Neuronal stem cell (in vitro differentiated cells): ENCODE measurements around the gene C18orf63.
A peak's percentile ranks its signal among the peaks of the same experiment; 100 is the strongest.
"Not testable (repeated sequence)": the region's sequence is repeated elsewhere in the genome, so short reads cannot be mapped to it uniquely, and the experiment has no call there.

Experiments
- DNase-seq: peaks from one replicate; pipeline ENCODE4 v3.0.0-alpha.2; 2013; ENCODE audit warnings: low spot score
- H2AFZ ChIP-seq: one replicate; pipeline ENCODE4 v1.6.1; 2013; ENCODE audit warnings: mild to moderate bottlenecking, low read length, inconsistent platforms
- H2AK5ac ChIP-seq: 2 replicates; pipeline ENCODE4 v1.6.1; 2013; ENCODE audit warnings: low read depth, mild to moderate bottlenecking, inconsistent platforms, low read length, moderate library complexity, mixed read lengths
- H2BK120ac ChIP-seq: 2 replicates; pipeline ENCODE4 v1.6.1; 2013; ENCODE audit warnings: low read depth, mild to moderate bottlenecking, inconsistent platforms, low read length, moderate library complexity, mixed read lengths
- H2BK12ac ChIP-seq: one replicate; pipeline ENCODE4 v1.6.1; 2013; ENCODE audit warnings: low read length, inconsistent platforms
- H2BK15ac ChIP-seq: 2 replicates; pipeline ENCODE4 v1.6.1; 2013; ENCODE audit warnings: mild to moderate bottlenecking, low read length, inconsistent platforms, mixed read lengths
- H2BK5ac ChIP-seq: one replicate; pipeline ENCODE4 v1.6.1; 2013; ENCODE audit warnings: inconsistent platforms, mild to moderate bottlenecking, low read length, moderate library complexity
- H3K14ac ChIP-seq: one replicate; pipeline ENCODE4 v1.6.1; 2013; ENCODE audit warnings: low read length, inconsistent platforms
- H3K18ac ChIP-seq: 2 replicates; pipeline ENCODE4 v1.6.1; 2013; ENCODE audit warnings: low read length, inconsistent platforms
- H3K23ac ChIP-seq: 2 replicates; pipeline ENCODE4 v1.6.1; 2013; ENCODE audit warnings: low read depth, mild to moderate bottlenecking, mixed read lengths, low read length, inconsistent platforms; ENCODE audit not compliant: poor library complexity
- H3K27ac ChIP-seq: replicated peaks from 3 replicates; pipeline ENCODE4 v1.5.1; 2013; ENCODE audit warnings: low read length, inconsistent platforms
- H3K27me3 ChIP-seq, 3 experiments: 2 replicates each; pipeline ENCODE4 v1.6.1; 2013; ENCODE audit warnings: low read length in 3 of 3, mild to moderate bottlenecking in 2 of 3, inconsistent platforms in 1 of 3, low read depth in 1 of 3, mixed read lengths in 1 of 3, moderate library complexity in 1 of 3; ENCODE audit not compliant: control insufficient read depth in 3 of 3, insufficient read depth in 3 of 3
- H3K36me3 ChIP-seq, 2 donors: replicated peaks in 1 of 2; 2 replicates each; pipeline ENCODE4 v1.6.1; 2013; ENCODE audit warnings: low read length in 2 of 2; ENCODE audit not compliant: control insufficient read depth in 2 of 2, insufficient read depth in 2 of 2
- H3K4ac ChIP-seq: 2 replicates; pipeline ENCODE4 v1.6.1; 2013; ENCODE audit warnings: inconsistent platforms, mild to moderate bottlenecking, low read length, moderate library complexity
- H3K4me1 ChIP-seq, 2 donors: 1 replicate in 1 of 2; 2 replicates in 1 of 2; pipeline ENCODE4 v1.6.1; 2013; ENCODE audit warnings: low read length in 2 of 2, low read depth in 1 of 2; ENCODE audit not compliant: control insufficient read depth in 2 of 2, insufficient read depth in 1 of 2
- H3K4me2 ChIP-seq: one replicate; pipeline ENCODE4 v1.6.1; 2013; ENCODE audit warnings: mild to moderate bottlenecking, low read length, inconsistent platforms; ENCODE audit not compliant: insufficient read depth, poor library complexity, severe bottlenecking
- H3K4me3 ChIP-seq, 2 donors: 2 replicates each; pipeline ENCODE4 v1.5.1; 2013; ENCODE audit warnings: low read length in 2 of 2, mild to moderate bottlenecking in 2 of 2, inconsistent platforms in 1 of 2, moderate library complexity in 1 of 2
- H3K79me1 ChIP-seq: one replicate; pipeline ENCODE4 v1.6.1; 2013; ENCODE audit warnings: low read depth, mild to moderate bottlenecking, inconsistent platforms, low read length, moderate library complexity
- H3K9ac ChIP-seq: one replicate; pipeline ENCODE4 v1.6.1; 2013; ENCODE audit warnings: mild to moderate bottlenecking, low read depth, low read length, inconsistent platforms; ENCODE audit not compliant: poor library complexity
- H3K9me3 ChIP-seq, 2 donors: replicated peaks in 1 of 2; 2 replicates each; pipeline versions ENCODE3 to v1.6.1; 2013; ENCODE audit warnings: low read length in 2 of 2, mild to moderate bottlenecking in 2 of 2, inconsistent platforms in 1 of 2, low read depth in 1 of 2, mixed read lengths in 1 of 2, moderate library complexity in 1 of 2; ENCODE audit not compliant: control insufficient read depth in 2 of 2, insufficient read depth in 1 of 2
- H4K8ac ChIP-seq: one replicate; pipeline ENCODE4 v1.6.1; 2013; ENCODE audit warnings: low read depth, mild to moderate bottlenecking, inconsistent platforms, low read length, moderate library complexity
- H4K91ac ChIP-seq: one replicate; pipeline ENCODE4 v1.6.1; 2013; ENCODE audit warnings: low read length, low read depth, mild to moderate bottlenecking, inconsistent platforms; ENCODE audit not compliant: poor library complexity
- WGBS, 2 donors: extraction: QIAGEN DNeasy Blood & Tissue Kit; methylation state at CpG; one replicate each; pipeline ENCODE4 v1.1.7; 2013; ENCODE audit warnings: missing lambda C conversion rate in 2 of 2, mixed read lengths in 1 of 2; ENCODE audit not compliant: insufficient read length in 2 of 2, insufficient replicate concordance in 1 of 2; ENCODE audit errors: extremely low coverage in 2 of 2; 5-methylcytosine and 5-hydroxymethylcytosine counted together

The C18orf63 gene

DNA sequence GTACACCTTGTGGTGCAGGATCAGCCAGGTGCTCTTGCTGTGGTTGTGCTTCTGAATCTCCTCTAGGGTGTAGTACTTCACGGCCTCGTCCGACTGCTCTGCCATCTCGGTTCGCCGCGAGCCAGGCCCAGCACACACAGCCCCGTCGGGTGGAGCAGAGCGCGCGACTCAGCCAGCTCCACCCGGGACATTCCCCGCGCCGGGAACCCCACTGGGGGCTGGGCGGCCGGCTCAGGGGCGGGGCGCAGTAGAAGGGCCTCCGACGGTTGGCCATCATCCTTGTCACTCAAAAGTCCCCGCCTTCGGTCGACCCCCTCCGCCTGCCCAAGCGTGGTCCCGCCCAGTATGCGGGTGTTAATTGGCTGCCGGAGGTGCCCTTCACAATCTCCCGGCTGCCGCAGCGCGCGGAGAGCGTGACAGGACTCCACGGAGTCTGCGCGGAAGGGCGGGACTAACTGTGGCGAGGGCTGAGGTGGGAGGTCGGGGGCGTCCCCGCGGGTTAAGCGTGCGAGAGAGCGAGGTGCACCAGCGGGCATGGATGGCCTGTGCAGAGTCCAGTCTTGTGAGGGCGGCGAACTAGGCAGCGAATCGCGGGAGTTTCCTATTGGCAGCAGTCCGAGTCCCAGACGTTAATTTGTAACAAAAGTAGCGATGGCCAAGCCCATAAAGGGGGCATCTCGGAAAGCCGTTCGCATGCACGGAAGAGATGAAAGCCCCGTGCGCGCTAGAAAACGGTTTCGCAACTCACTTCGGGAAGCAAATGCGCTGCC, 23.7 kb upstream of the C18orf63 start, which contains the start of gene CYB5A:
Gene CYB5A (minus strand): TSS at position 193 of the 770 bp plus-strand sequence. CDS start 88 bp downstream, at position 105.
- Histone ChIP-seq H3K4ac (no peak within 1 kb of the TSS), H3K27ac (no peak within 1 kb of the TSS), H2BK5ac (no peak within 1 kb of the TSS), H3K4me1 (peaks cover 0 to 4% of the 10 kb centered on the region in 2 donors), H2AFZ (peak within 1 kb of the TSS; percentile 98), H3K4me2 (peak within 1 kb of the TSS; percentile 74), H3K27me3 (peaks cover 0 to 8% (median 0%) of the 10 kb centered on the region in 3 experiments), H3K9ac (peak within 1 kb of the TSS; percentile 30), H4K8ac (no peak within 1 kb of the TSS), H3K4me3 (peak within 1 kb of the TSS; percentile 90 to 98), H3K79me1 (peaks cover 2% of the 10 kb centered on the region), H2BK15ac (no peak within 1 kb of the TSS), H3K9me3 (peaks cover 3 to 11% of the 10 kb centered on the region in 2 donors), H3K23ac (peak within 1 kb of the TSS; percentile 82), H2BK12ac (no peak within 1 kb of the TSS), H3K18ac (peak within 1 kb of the TSS; percentile 91), H3K14ac (no peak within 1 kb of the TSS), H2AK5ac (peak within 1 kb of the TSS; percentile 4), H4K91ac (no peak within 1 kb of the TSS), H2BK120ac (no peak within 1 kb of the TSS), H3K36me3 (no peaks in the 10 kb centered on the region)
- no CpG with 5 or more reads among the region's 68 CpGs for WGBS, 2 donors
- peak; percentile 96 for DNase-seq

DNA sequence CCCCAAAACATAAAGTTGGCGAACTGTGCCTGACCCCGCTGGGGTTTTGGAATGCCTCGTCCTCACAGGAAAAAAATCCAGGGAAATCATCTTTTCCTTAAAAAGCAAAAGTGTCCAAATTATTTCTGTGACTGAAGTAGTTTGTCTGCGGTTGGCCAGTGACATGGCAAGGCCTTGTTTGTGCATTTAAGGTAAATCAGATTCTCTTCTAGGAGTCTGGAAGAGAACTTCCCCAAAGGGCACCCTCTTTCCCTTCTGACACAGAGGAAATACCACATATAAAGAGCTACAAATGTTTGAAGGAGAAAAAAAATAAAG, 23.1 kb upstream of the C18orf63 start:
- peaks cover 0 to 4% of the 10 kb centered on the region in 2 donors for H3K4me1 ChIP-seq
- no peak overlapping the region for H2BK120ac ChIP-seq
- no peak overlapping the region for H3K14ac ChIP-seq
- no peak overlapping the region for H3K23ac ChIP-seq
- peaks cover 2% of the 10 kb centered on the region for H3K79me1 ChIP-seq
- H3K4me2 ChIP-seq = peak overlapping the region; percentile 48
- H2BK12ac ChIP-seq = no peak overlapping the region
- peak overlapping the region; percentile 81 to 98 for H3K4me3 ChIP-seq
- H3K18ac ChIP-seq = peak overlapping the region; percentile 88
- WGBS, 2 donors = no CpG with 5 or more reads among the region's 4 CpGs
- peaks cover 3 to 11% of the 10 kb centered on the region in 2 donors for H3K9me3 ChIP-seq
- no peak overlapping the region for H4K91ac ChIP-seq
- no peak overlapping the region for H3K9ac ChIP-seq
- H2BK15ac ChIP-seq = no peak overlapping the region
- H4K8ac ChIP-seq = no peak overlapping the region
- DNase-seq = no peak
- H3K27ac ChIP-seq = no peak overlapping the region
- no peak overlapping the region for H2AK5ac ChIP-seq
- no peaks in the 10 kb centered on the region for H3K36me3 ChIP-seq
- H3K4ac ChIP-seq = no peak overlapping the region
- peaks cover 0 to 8% (median 0%) of the 10 kb centered on the region in 3 experiments for H3K27me3 ChIP-seq
- peak overlapping the region; percentile 98 for H2AFZ ChIP-seq
- no peak overlapping the region for H2BK5ac ChIP-seq

DNA sequence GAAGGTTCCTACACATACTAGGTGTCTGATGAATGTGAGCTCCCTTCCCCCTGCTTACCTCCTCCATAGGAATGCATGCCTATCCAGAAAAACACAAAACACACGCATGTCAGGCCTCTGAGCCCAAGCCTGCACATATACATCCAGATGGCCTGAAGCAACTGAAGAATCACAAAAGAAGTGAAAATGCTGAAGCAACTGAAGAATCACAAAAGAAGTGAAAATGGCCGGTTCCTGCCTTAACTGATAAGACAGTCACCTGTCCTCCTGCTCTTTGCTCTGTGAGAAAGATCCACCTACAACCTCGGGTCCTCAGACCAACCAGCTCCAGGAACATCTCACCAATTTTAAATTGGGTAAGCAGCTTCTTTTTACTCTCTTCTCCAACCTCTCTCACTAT, 22.7 kb upstream of the C18orf63 start:
- H3K4me2 ChIP-seq, H2BK12ac ChIP-seq, H4K91ac ChIP-seq, H2AK5ac ChIP-seq, H2AFZ ChIP-seq, H3K79me1 ChIP-seq, H3K27ac ChIP-seq, H3K4me1 ChIP-seq, H2BK120ac ChIP-seq, H3K18ac ChIP-seq, H2BK15ac ChIP-seq, H3K27me3 ChIP-seq, H3K4ac ChIP-seq, H3K9ac ChIP-seq, H3K23ac ChIP-seq, H3K4me3 ChIP-seq, DNase-seq, H3K36me3 ChIP-seq, H2BK5ac ChIP-seq, H4K8ac ChIP-seq, H3K14ac ChIP-seq: not testable (repeated sequence)
- no CpG with 5 or more reads among the region's 3 CpGs for WGBS, 2 donors
- H3K9me3 ChIP-seq = peaks cover 3 to 11% of the 10 kb centered on the region in 2 donors

DNA sequence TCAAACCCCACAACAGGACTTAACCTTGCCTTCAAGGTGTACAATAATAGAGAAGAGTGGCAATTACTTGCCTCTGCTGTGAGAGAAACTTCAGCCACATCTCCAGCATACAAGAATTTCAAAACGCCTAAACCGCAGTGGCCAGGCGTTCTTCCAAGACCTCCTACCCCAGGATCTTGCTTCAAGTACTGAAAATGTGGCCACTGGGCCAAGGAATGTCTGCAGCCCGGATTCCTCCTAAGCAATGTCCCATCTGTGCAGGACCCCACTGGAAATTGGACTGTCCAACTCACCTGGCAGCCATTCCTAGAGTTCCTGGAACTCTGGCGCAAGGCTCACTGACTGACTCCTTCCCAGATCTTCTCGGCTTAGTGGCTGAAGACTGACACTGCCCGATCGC, 21.1 kb upstream of the C18orf63 start:
- no peak overlapping the region for H2AFZ ChIP-seq
- no peak for DNase-seq
- H4K91ac ChIP-seq = no peak overlapping the region
- no peak overlapping the region for H3K18ac ChIP-seq
- no peak overlapping the region for H3K4me3 ChIP-seq
- H3K27me3 ChIP-seq = peaks cover 0 to 8% (median 0%) of the 10 kb centered on the region in 3 experiments
- no peak overlapping the region for H3K4me2 ChIP-seq
- no peak overlapping the region for H2BK120ac ChIP-seq
- no peak overlapping the region for H2BK5ac ChIP-seq
- no peak overlapping the region for H3K4ac ChIP-seq
- no CpG with 5 or more reads among the region's 8 CpGs for WGBS, 2 donors
- H3K9ac ChIP-seq = no peak overlapping the region
- peaks cover 0 to 4% of the 10 kb centered on the region in 2 donors for H3K4me1 ChIP-seq
- H2AK5ac ChIP-seq = no peak overlapping the region
- H3K9me3 ChIP-seq = peaks cover 3 to 11% of the 10 kb centered on the region in 2 donors
- no peak overlapping the region for H3K23ac ChIP-seq
- no peak overlapping the region for H4K8ac ChIP-seq
- peaks cover 2% of the 10 kb centered on the region for H3K79me1 ChIP-seq
- H3K36me3 ChIP-seq = no peaks in the 10 kb centered on the region
- no peak overlapping the region for H3K27ac ChIP-seq
- no peak overlapping the region for H3K14ac ChIP-seq
- no peak overlapping the region for H2BK15ac ChIP-seq
- H2BK12ac ChIP-seq = no peak overlapping the region
